K562 (cell line): ENCODE data around the gene CCDC85A. TPM values are rescaled to one million over a fixed set of nuclear protein-coding genes. Genes with fewer than 3 reads are reported as not detected.

ENCODE experiments used
- ATAC-seq: fragments of 200-7000 bp; cut with Tn5 transposase; 3 replicates; pipeline ENCODE4 v1.9.1; 2020; ENCODE audit warnings: moderate library complexity
- BruUV-seq: library from RNA; stranded (reverse); fragments of 400-500 nt; replicated peaks from 2 replicates; lab custom pipeline; 2021; lab: Mats Ljungman, UMichigan
- CTCF ChIA-PET: fragments of 300-600 bp; formaldehyde crosslinking; extraction: SDS; loops from one replicate; lab custom pipeline; 2021; ENCODE audit warnings: low intra/inter-chr PET ratio; lab: Yijun Ruan, JAX
- POLR2A ChIA-PET: fragments of 300-600, 350-650 bp; sonication (Branson Sonifier 250); formaldehyde crosslinking; extraction: SDS; loops from one replicate; lab custom pipeline; 2021; ENCODE audit warnings: antibody characterized with exemption, inconsistent platforms; lab: Yijun Ruan, JAX
- DNase-seq, 4 experiments: peaks; one replicate each; pipeline versions ENCODE4 v3.0.0 to v3.0.0-alpha.2; 2011 to 2018; ENCODE audit warnings: low spot score in 3 of 4, mixed read lengths in 3 of 4; ENCODE audit errors: extremely low read depth in 1 of 4
- FAIRE-seq: peaks from 2 replicates; lab custom pipeline; 2011; peaks lifted over from hg19 to GRCh38; lab: Jason Lieb, UNC
- H2AFZ ChIP-seq: 2 replicates; pipeline ENCODE4 v1.6.0; 2011; ENCODE audit warnings: low read depth, low read length, control low read depth, inconsistent platforms
- H3K27ac ChIP-seq: fragments of 200-600 bp; 3 replicates; pipeline ENCODE4 v1.8.0; 2011; ENCODE audit warnings: low read depth, mild to moderate bottlenecking, control low read depth, inconsistent platforms, low read length, moderate library complexity, mixed read lengths; ENCODE audit errors: extremely low read depth
- H3K27me3 ChIP-seq, 2 experiments: fragments of 300-600 bp in 1 of 2; 2 replicates in 1 of 2; 3 replicates in 1 of 2; pipeline versions ENCODE4 v1.6.0 to v1.8.0; 2011; ENCODE audit warnings: inconsistent platforms in 2 of 2, low read length in 2 of 2, mild to moderate bottlenecking in 1 of 2, mixed read lengths in 1 of 2, moderate library complexity in 1 of 2; ENCODE audit not compliant: control insufficient read depth in 2 of 2, insufficient read depth in 2 of 2
- H3K36me3 ChIP-seq: fragments of 300-600 bp; 3 replicates; pipeline ENCODE4 v1.8.0; 2011; ENCODE audit warnings: mild to moderate bottlenecking, low read length, inconsistent platforms; ENCODE audit not compliant: control insufficient read depth, insufficient read depth
- H3K4me1 ChIP-seq, 2 experiments: fragments of 200-600 bp in 1 of 2; replicated peaks in 1 of 2; 2 replicates in 1 of 2; 3 replicates in 1 of 2; pipeline versions ENCODE4 v1.5.1 to v1.8.0; 2011; ENCODE audit warnings: inconsistent platforms in 2 of 2, low read length in 2 of 2, mild to moderate bottlenecking in 1 of 2, mixed read lengths in 1 of 2, moderate library complexity in 1 of 2; ENCODE audit not compliant: control insufficient read depth in 2 of 2, insufficient read depth in 2 of 2
- H3K4me2 ChIP-seq: 2 replicates; pipeline ENCODE4 v1.6.1; 2011; ENCODE audit warnings: low read length, control low read depth, inconsistent platforms, mixed read lengths; ENCODE audit not compliant: insufficient read depth
- H3K4me3 ChIP-seq: fragments of 200-600 bp; sonication (generic), shearing (Covaris generic); 2 replicates; pipeline ENCODE4 v1.5.1; 2016; ENCODE audit warnings: control low read depth, inconsistent platforms
- H3K79me2 ChIP-seq: fragments of 200-600 bp; 3 replicates; pipeline ENCODE4 v1.8.0; 2011; ENCODE audit warnings: low read length, inconsistent platforms; ENCODE audit not compliant: control insufficient read depth, insufficient read depth
- H3K9ac ChIP-seq, 2 experiments: 2 replicates each; pipeline versions ENCODE4 v1.6.0 to v1.6.1; 2011; ENCODE audit warnings: low read depth in 2 of 2, low read length in 2 of 2, control low read depth in 1 of 2, inconsistent platforms in 1 of 2, mild to moderate bottlenecking in 1 of 2, mixed read lengths in 1 of 2; ENCODE audit not compliant: insufficient read depth in 1 of 2
- H3K9me1 ChIP-seq: one replicate; pipeline ENCODE4 v1.6.0; 2011; ENCODE audit warnings: inconsistent platforms, mild to moderate bottlenecking, low read length, moderate library complexity; ENCODE audit not compliant: control insufficient read depth, insufficient read depth
- H3K9me3 ChIP-seq: replicated peaks from 2 replicates; pipeline ENCODE4 v1.5.1; 2011; ENCODE audit warnings: low read depth, low read length, inconsistent platforms; ENCODE audit not compliant: control insufficient read depth, insufficient read depth
- H4K20me1 ChIP-seq: replicated peaks from 2 replicates; pipeline ENCODE4 v1.6.1; 2011; ENCODE audit warnings: low read length, inconsistent platforms, mixed read lengths; ENCODE audit not compliant: control insufficient read depth, insufficient read depth
- ARID3A ChIP-seq: IDR thresholded peaks from 2 replicates; pipeline ENCODE4 v1.6.1; 2012; ENCODE audit warnings: low read depth, low read length, improper control_type of control experiment, borderline replicate concordance
- JUN ChIP-seq, 2 experiments: sonication (generic) in 1 of 2; formaldehyde crosslinking in 1 of 2; IDR thresholded peaks; 2 replicates each; pipeline versions ENCODE4 v1.6.1 to v1.8.0; 2012 to 2022; ENCODE audit warnings: borderline replicate concordance in 2 of 2, mild to moderate bottlenecking in 2 of 2, improper control_type of control experiment in 1 of 2, low read depth in 1 of 2, low read length in 1 of 2, missing genetic modification reagents in 1 of 2
- KAT2B ChIP-seq: IDR thresholded peaks from one replicate; pipeline ENCODE4 v1.6.1; 2012; ENCODE audit warnings: low read depth, mild to moderate bottlenecking, control low read depth, inconsistent platforms, low read length, moderate library complexity
- KLF6 ChIP-seq: fragments of 250-450 bp; sonication (Bioruptor Pico); IDR thresholded peaks from 2 replicates; pipeline ENCODE4 v1.4.0; 2020; ENCODE audit warnings: mild to moderate bottlenecking, moderate library complexity, borderline replicate concordance
- LCOR ChIP-seq: sonication (generic); formaldehyde crosslinking; IDR thresholded peaks from 2 replicates; pipeline ENCODE4 v1.8.0; 2022; ENCODE audit warnings: mild to moderate bottlenecking, missing genetic modification reagents
- MTA1 ChIP-seq: fragments of 450-650 bp; IDR thresholded peaks from 2 replicates; pipeline ENCODE4 v1.6.1; 2017; ENCODE audit warnings: borderline replicate concordance
- NFIC ChIP-seq: fragments of 450-650 bp; IDR thresholded peaks from 2 replicates; pipeline ENCODE4 v1.6.1; 2017; ENCODE audit warnings: mild to moderate bottlenecking, inconsistent platforms
- PRMT5 ChIP-seq: sonication (generic); formaldehyde crosslinking; IDR thresholded peaks from 2 replicates; pipeline ENCODE4 v1.5.0; 2020; ENCODE audit warnings: missing genetic modification reagents
- RCOR1 ChIP-seq, 2 experiments: IDR thresholded peaks; 2 replicates each; pipeline ENCODE4 v1.6.1; 2012; ENCODE audit warnings: low read depth in 2 of 2, low read length in 2 of 2, borderline replicate concordance in 1 of 2, improper control_type of control experiment in 1 of 2
- SREBF1 ChIP-seq: fragments of 150-350 bp; IDR thresholded peaks from 2 replicates; pipeline ENCODE4 v1.6.1; 2014; ENCODE audit warnings: antibody characterized with exemption, low read depth, low read length, borderline replicate concordance
- TOE1 ChIP-seq, 2 experiments: fragments of 450-650 bp in 1 of 2; sonication (generic) in 1 of 2; formaldehyde crosslinking in 1 of 2; IDR thresholded peaks; 2 replicates each; pipeline versions ENCODE4 v1.7.1 to v1.8.0; 2016 to 2022; ENCODE audit warnings: borderline replicate concordance in 2 of 2, mild to moderate bottlenecking in 2 of 2, antibody characterized with exemption in 1 of 2, inconsistent platforms in 1 of 2, low read depth in 1 of 2, missing genetic modification reagents in 1 of 2, moderate library complexity in 1 of 2
- U2AF1 ChIP-seq: fragments of 200-400 bp; formaldehyde crosslinking; optimal IDR thresholded peaks from 2 replicates; pipeline ENCODE3; 2017; ENCODE audit warnings: mild to moderate bottlenecking, low read depth, low read length, moderate library complexity
- WGBS: fragments of 100-300 bp; shearing (Covaris generic); methylation state at CpG from one replicate; pipeline ENCODE4 v1.1.6; 2016; ENCODE audit warnings: low coverage, mixed read lengths; ENCODE audit not compliant: insufficient coverage; ENCODE audit errors: missing lambda C conversion rate; 5-methylcytosine and 5-hydroxymethylcytosine counted together
- in situ Hi-C: fragments of 300-500 bp; cut with MboI; formaldehyde crosslinking; loops from 4 replicates; pipeline ENCODE4 v1.15.0; 2018; ENCODE audit warnings: inconsistent platforms, mixed read lengths
- intact Hi-C: fragments of 100-400 bp; cut with micrococcal nuclease; formaldehyde crosslinking; loops from 2 replicates; pipeline ENCODE4 v1.14.2; 2022
- polyA plus RNA-seq, 8 experiments: library from polyadenylated mRNA; depleted of rRNA in 4 of 8; stranded (reverse) in 5 of 8; unstranded in 3 of 8; fragments of >200 nt; fragmentation: Nextera tagmentation in 2 of 8; fragmentation: Illumina TruSeq in 1 of 8; extraction: Ambion mirVana in 2 of 8; extraction: Trizol in 1 of 8; gene quantifications; 2 replicates each; pipeline versions ENCODE4 v1.2.1 to v1.2.3, GENCODE V29; 2011 to 2014; ENCODE audit warnings: inconsistent platforms in 1 of 8, missing spikeins in 1 of 8
- total RNA-seq, 7 experiments: library from RNA; depleted of rRNA in 6 of 7; stranded (reverse); fragments of >200 nt in 6 of 7; fragmentation: Illumina TruSeq in 2 of 7; extraction: Trizol in 2 of 7; gene quantifications; 2 replicates each; pipeline versions ENCODE4 v1.2.1 to v1.2.3, GENCODE V29; 2011 to 2021; ENCODE audit warnings: low replicate concordance in 1 of 7
- TF ChIP-seq, protein P1 (sequence below): IDR thresholded peaks from 2 replicates; pipeline ENCODE4 v1.6.1; 2014; ENCODE audit warnings: antibody characterized with exemption

CCDC85A gene
- total and polyA plus RNA-seq, 9 of the 15 experiments (the other 6 are each of a cell fraction or from before 2014, with no cell fraction given), result 0.03 to 0.14 (median 0.10) TPM; not detected in 5

DNA sequence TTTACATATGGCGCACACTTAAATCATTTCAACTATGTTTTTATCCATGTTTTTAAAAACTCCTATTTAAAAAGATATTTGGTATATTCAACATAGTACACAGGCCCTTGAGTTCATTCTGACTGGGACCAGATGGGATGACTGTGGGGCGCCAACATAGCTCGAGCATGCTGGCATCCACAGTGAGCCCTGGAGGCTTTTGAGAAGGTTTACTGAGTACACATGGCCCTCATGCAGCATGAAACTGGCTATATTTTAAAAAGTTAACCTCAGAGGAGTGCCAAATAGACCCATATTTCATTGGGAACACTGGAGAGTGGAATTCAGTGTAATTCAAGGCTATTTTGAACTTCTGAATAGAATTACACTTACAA is 83.6 kb downstream of the CCDC85A start:
- ATAC-seq, result no peak
- 2% methylated on average over 3 of the region's 3 CpGs for WGBS
- Histone ChIP-seq H3K9me1 (no peaks in the 10 kb centered on the region), H3K9me3 (no peaks in the 10 kb centered on the region), H4K20me1 (no peaks in the 10 kb centered on the region), H3K4me2 (no peak overlapping the region), H3K27ac (no peak overlapping the region), H3K36me3 (no peaks in the 10 kb centered on the region), H3K79me2 (no peaks in the 10 kb centered on the region), H3K9ac (no peak overlapping the region), H3K4me1 (no peaks in the 10 kb centered on the region), H3K4me3 (no peak overlapping the region), H3K27me3 (no peaks in the 10 kb centered on the region), H2AFZ (no peak overlapping the region)
- no peak for DNase-seq
- TF ChIP-seq RCOR1 (IDR thresholded peaks at IDR 0.05; ENCODE audit: borderline replicate concordance in 1 of 2, low read depth in 2 of 2, low read length in 2 of 2), result no peak
- TF ChIP-seq KAT2B, result no peak
- no peak for TF ChIP-seq LCOR
- no peak for TF ChIP-seq NFIC
- TF ChIP-seq TOE1 (IDR thresholded peaks at IDR 0.05; ENCODE audit: borderline replicate concordance), result no peak
- no peak for TF ChIP-seq TOE1 (CRISPR knock-in tag; IDR thresholded peaks at IDR 0.05; ENCODE audit: borderline replicate concordance, low read depth)
- FAIRE-seq, result no peak
- ChIA-PET POLR2A (no interaction called here), CTCF (no interaction called here)
- intact Hi-C loops, result no loop called here
- BruUV-seq, result no TSS peak
- in situ Hi-C loops, result no loop called here

GRCh38 chr2:56268856-56269255 is 85.1 kb downstream of the CCDC85A start:
- POLR2A ChIA-PET, result interaction anchor here (0.6 kb wide), 1 partner anchor 110 kb away, joined by 3 read pairs; no protein-coding TSS in a partner anchor
- no peak for TF ChIP-seq U2AF1
- no peak for TF ChIP-seq MTA1
- no peak for TF ChIP-seq JUN (IDR thresholded peaks at IDR 0.05; ENCODE audit: borderline replicate concordance, low read depth, low read length)
- TF ChIP-seq JUN (CRISPR knock-in tag; IDR thresholded peaks at IDR 0.05; ENCODE audit: borderline replicate concordance), result no peak
- no peak for TF ChIP-seq SREBF1
- no peak for TF ChIP-seq KLF6 (CRISPR knock-in tag)
- TF ChIP-seq, protein P1, sequence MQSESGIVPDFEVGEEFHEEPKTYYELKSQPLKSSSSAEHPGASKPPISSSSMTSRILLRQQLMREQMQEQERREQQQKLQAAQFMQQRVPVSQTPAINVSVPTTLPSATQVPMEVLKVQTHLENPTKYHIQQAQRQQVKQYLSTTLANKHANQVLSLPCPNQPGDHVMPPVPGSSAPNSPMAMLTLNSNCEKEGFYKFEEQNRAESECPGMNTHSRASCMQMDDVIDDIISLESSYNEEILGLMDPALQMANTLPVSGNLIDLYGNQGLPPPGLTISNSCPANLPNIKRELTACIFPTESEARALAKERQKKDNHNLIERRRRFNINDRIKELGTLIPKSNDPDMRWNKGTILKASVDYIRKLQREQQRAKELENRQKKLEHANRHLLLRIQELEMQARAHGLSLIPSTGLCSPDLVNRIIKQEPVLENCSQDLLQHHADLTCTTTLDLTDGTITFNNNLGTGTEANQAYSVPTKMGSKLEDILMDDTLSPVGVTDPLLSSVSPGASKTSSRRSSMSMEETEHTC, result no peak
- no peak for TF ChIP-seq PRMT5 (CRISPR knock-in tag)
- TF ChIP-seq ARID3A, result no peak

More at GRCh38 chr2:56268856-56269255, 85.1 kb downstream of the CCDC85A start:
- CTCF ChIA-PET, result no interaction called here
- no peaks in the 10 kb centered on the region for H3K36me3 ChIP-seq
- ATAC-seq (no peak), DNase-seq (no peak), FAIRE-seq (no peak)
- no peak overlapping the region for H2AFZ ChIP-seq
- WGBS, result 3% methylated on average over 2 of the region's 2 CpGs
- no peaks in the 10 kb centered on the region for H3K4me1 ChIP-seq
- no peaks in the 10 kb centered on the region for H3K27me3 ChIP-seq
- H4K20me1 ChIP-seq, result no peaks in the 10 kb centered on the region
- in situ Hi-C loops, result no loop called here
- no peaks in the 10 kb centered on the region for H3K9me3 ChIP-seq
- H3K4me2 ChIP-seq, result no peak overlapping the region
- no peaks in the 10 kb centered on the region for H3K79me2 ChIP-seq
- intact Hi-C loops, result no loop called here
- BruUV-seq, result no TSS peak
- H3K4me3 ChIP-seq, result no peak overlapping the region
- H3K9me1 ChIP-seq, result no peaks in the 10 kb centered on the region
- no peak overlapping the region for H3K9ac ChIP-seq
- no peak overlapping the region for H3K27ac ChIP-seq
